GM23338 (cell line): ENCODE measurements around the gene CHRNA10. TPM values are rescaled to one million over a fixed set of nuclear protein-coding genes. Genes with fewer than 3 reads are reported as not detected.

ENCODE experiments used
- ATAC-seq: fragments of 200-7000 bp; cut with Tn5 transposase; 3 replicates; pipeline ENCODE4 v1.9.1; 2020
- DNase-seq: peaks from one replicate; pipeline ENCODE4 v3.0.0-alpha.2; 2015; ENCODE audit warnings: low spot score
- H2AFZ ChIP-seq: fragments of 200-600 bp; sonication (generic); 2 replicates; pipeline ENCODE4 v1.8.0; 2016; ENCODE audit warnings: antibody characterized with exemption, mild to moderate bottlenecking, moderate library complexity
- H3F3A ChIP-seq: fragments of 200-600 bp; sonication (generic); replicated peaks from 2 replicates; pipeline ENCODE4 v1.8.0; 2017; ENCODE audit warnings: antibody characterized with exemption, mixed run types, low read depth
- H3K27ac ChIP-seq: fragments of 200-600 bp; sonication (generic); 2 replicates; pipeline ENCODE4 v1.6.1; 2016; ENCODE audit warnings: low read depth
- H3K27me3 ChIP-seq: fragments of 200-600 bp; sonication (generic); 2 replicates; pipeline ENCODE4 v1.8.0; 2016; ENCODE audit warnings: mild to moderate bottlenecking, mixed run types, moderate library complexity; ENCODE audit not compliant: insufficient read depth
- H3K36me3 ChIP-seq: fragments of 200-600 bp; sonication (generic); 2 replicates; pipeline ENCODE4 v1.8.0; 2016; ENCODE audit warnings: mild to moderate bottlenecking; ENCODE audit not compliant: insufficient read depth
- H3K4me1 ChIP-seq: fragments of 200-600 bp; sonication (generic); 2 replicates; pipeline ENCODE4 v1.8.0; 2016; ENCODE audit warnings: mild to moderate bottlenecking, moderate library complexity; ENCODE audit not compliant: insufficient read depth
- H3K4me2 ChIP-seq: fragments of 200-600 bp; sonication (generic); 2 replicates; pipeline ENCODE4 v1.7.1; 2017; ENCODE audit warnings: mixed run types
- H3K4me3 ChIP-seq: fragments of 200-600 bp; sonication (generic); 2 replicates; pipeline ENCODE4 v1.6.1; 2016; ENCODE audit warnings: mixed run types
- H3K79me2 ChIP-seq: fragments of 200-600 bp; sonication (generic); replicated peaks from 2 replicates; pipeline ENCODE4 v1.8.0; 2017; ENCODE audit warnings: mild to moderate bottlenecking; ENCODE audit not compliant: insufficient read depth
- H3K9me2 ChIP-seq: fragments of 200-600 bp; sonication (generic); 2 replicates; pipeline ENCODE4 v1.8.0; 2017; ENCODE audit not compliant: insufficient read depth
- H4K20me1 ChIP-seq: fragments of 200-600 bp; sonication (generic); replicated peaks from 2 replicates; pipeline ENCODE4 v1.8.0; 2017; ENCODE audit warnings: mild to moderate bottlenecking; ENCODE audit not compliant: insufficient read depth
- H3K27ac Mint-ChIP-seq: 2 replicates; pipeline ENCODE4 v1.8.0; 2020; ENCODE audit warnings: inconsistent platforms, mild to moderate bottlenecking, moderate library complexity, mixed read lengths
- H3K27me3 Mint-ChIP-seq: 3 replicates; pipeline ENCODE4 v1.8.0; 2022; ENCODE audit warnings: low read depth, mild to moderate bottlenecking, moderate library complexity, mixed read lengths, inconsistent platforms; ENCODE audit not compliant: insufficient read depth, poor library complexity
- H3K36me3 Mint-ChIP-seq: 3 replicates; pipeline ENCODE4 v1.8.0; 2021; ENCODE audit warnings: low read depth, mild to moderate bottlenecking, inconsistent platforms, moderate library complexity, mixed read lengths
- H3K4me1 Mint-ChIP-seq: 3 replicates; pipeline ENCODE4 v1.8.0; 2020; ENCODE audit warnings: mild to moderate bottlenecking, inconsistent platforms, mixed read lengths
- H3K4me3 Mint-ChIP-seq: 3 replicates; pipeline ENCODE4 v1.8.0; 2021; ENCODE audit warnings: moderate library complexity, mild to moderate bottlenecking, inconsistent platforms, mixed read lengths
- H3K9me3 Mint-ChIP-seq: 3 replicates; pipeline ENCODE4 v1.8.0; 2020; ENCODE audit warnings: moderate library complexity, mild to moderate bottlenecking, inconsistent platforms, mixed read lengths
- CREB1 ChIP-seq: fragments of 250-450 bp; sonication (Bioruptor Pico); IDR thresholded peaks from 2 replicates; pipeline ENCODE4 v1.5.0; 2020; ENCODE audit warnings: low read depth, mild to moderate bottlenecking, moderate library complexity
- CTCF ChIP-seq, 2 experiments: fragments of 200-600 bp in 1 of 2; sonication (generic) in 1 of 2; conservative IDR thresholded peaks; 2 replicates each; pipeline versions ENCODE4 v1.5.1 to v1.6.1; 2016 to 2017; ENCODE audit warnings: antibody characterized with exemption in 2 of 2, low read depth in 2 of 2, mild to moderate bottlenecking in 2 of 2, moderate library complexity in 1 of 2
- ETS1 ChIP-seq: IDR thresholded peaks from 2 replicates; pipeline ENCODE4 v1.6.1; 2016; ENCODE audit warnings: antibody characterized with exemption
- EZH2 ChIP-seq: fragments of 200-600 bp; sonication (generic); IDR thresholded peaks from one replicate; pipeline ENCODE4 v1.8.0; 2017; ENCODE audit warnings: antibody characterized with exemption, mild to moderate bottlenecking, low read depth; ENCODE audit not compliant: unreplicated experiment
- EZH2phosphoT487 ChIP-seq: fragments of 200-600 bp; sonication (generic); IDR thresholded peaks from one replicate; pipeline ENCODE4 v1.8.1; 2018; ENCODE audit warnings: antibody characterized with exemption; ENCODE audit not compliant: unreplicated experiment
- JUNB ChIP-seq: IDR thresholded peaks from one replicate; pipeline ENCODE4 v1.6.1; 2016; ENCODE audit warnings: antibody characterized with exemption; ENCODE audit not compliant: unreplicated experiment
- REST ChIP-seq: IDR thresholded peaks from one replicate; pipeline ENCODE4 v1.6.1; 2018; ENCODE audit warnings: antibody characterized with exemption; ENCODE audit not compliant: unreplicated experiment
- STAT1 ChIP-seq: IDR thresholded peaks from one replicate; pipeline ENCODE4 v1.6.1; 2016; ENCODE audit warnings: antibody characterized with exemption; ENCODE audit not compliant: unreplicated experiment
- ZNF114 ChIP-seq: fragments of 250-450 bp; sonication (Bioruptor Pico); IDR thresholded peaks from 2 replicates; pipeline ENCODE4 v1.5.0; 2020; ENCODE audit warnings: mild to moderate bottlenecking, moderate library complexity
- ZNF331 ChIP-seq: fragments of 250-450 bp; sonication (Bioruptor Pico); IDR thresholded peaks from 2 replicates; pipeline ENCODE4 v1.5.0; 2020; ENCODE audit warnings: low read depth, mild to moderate bottlenecking, moderate library complexity
- polyA plus RNA-seq: library from polyadenylated mRNA; unstranded; fragments of >200 nt; fragmentation: Nextera tagmentation; extraction: Ambion mirVana; gene quantifications from 2 replicates; pipeline ENCODE4 v1.2.1, GENCODE V29; 2016
- total RNA-seq: library from RNA; depleted of rRNA; stranded (reverse); fragments of >200 nt; shearing (Covaris generic); gene quantifications from 2 replicates; pipeline ENCODE4 v1.2.3, GENCODE V29; 2014

Gene CHRNA10
- total and polyA plus RNA-seq, 2 experiments from 2014 or later, result 0.45 to 1.5 TPM

GRCh38 chr11:3626250-3626960 is 44.8 kb downstream of the CHRNA10 start:
- no peak overlapping the region for H3K27ac Mint-ChIP-seq
- DNase-seq (peak; percentile 41), ATAC-seq (peak; percentile 85)
- no peak overlapping the region for H3K4me2 ChIP-seq
- no peak overlapping the region for H3K4me3 ChIP-seq
- TF ChIP-seq CTCF (conservative IDR thresholded peaks at IDR 0.05; ENCODE audit: low read depth in 2 of 2) (peak; percentile 32 to 69), CREB1 (CRISPR knock-in tag) (no peak)
- H3K36me3 Mint-ChIP-seq, result no peaks in the 10 kb centered on the region; the same call in 2 of the 3 replicates
- no peaks in the 10 kb centered on the region for H4K20me1 ChIP-seq
- H2AFZ ChIP-seq, result no peak overlapping the region
- no peaks in the 10 kb centered on the region; the same call in 2 of the 3 replicates for H3K4me1 Mint-ChIP-seq
- no peaks in the 10 kb centered on the region for H3K36me3 ChIP-seq
- no peaks in the 10 kb centered on the region for H3K9me3 Mint-ChIP-seq
- H3K27me3 Mint-ChIP-seq, result peaks cover 5% of the 10 kb centered on the region
- H3K4me1 ChIP-seq, result no peaks in the 10 kb centered on the region
- no peaks in the 10 kb centered on the region for H3K79me2 ChIP-seq
- no peak overlapping the region for H3K4me3 Mint-ChIP-seq
- H3F3A ChIP-seq, result no peaks in the 10 kb centered on the region
- 0 out of 2 replicates have a peak, but pooled peaks cover 3% of the 10 kb centered on the region for H3K9me2 ChIP-seq
- no peaks in the 10 kb centered on the region for H3K27me3 ChIP-seq
- H3K27ac ChIP-seq, result no peak overlapping the region

GRCh38 chr11:3623767-3624458 is 47.3 kb downstream of the CHRNA10 start:
- Histone ChIP-seq H3K4me2 (no peak overlapping the region), H3K79me2 (no peaks in the 10 kb centered on the region), H3K36me3 (no peaks in the 10 kb centered on the region), H4K20me1 (no peaks in the 10 kb centered on the region), H3K4me1 (no peaks in the 10 kb centered on the region), H3K27me3 (no peaks in the 10 kb centered on the region), H3F3A (no peaks in the 10 kb centered on the region), H3K27ac (no peak overlapping the region), H3K4me3 (no peak overlapping the region), H2AFZ (no peak overlapping the region), H3K9me2 (0 out of 2 replicates have a peak, but pooled peaks cover 3% of the 10 kb centered on the region)
- no peak for ATAC-seq
- no peak overlapping the region for H3K27ac Mint-ChIP-seq
- H3K4me3 Mint-ChIP-seq, result no peak overlapping the region
- H3K4me1 Mint-ChIP-seq, result no peaks in the 10 kb centered on the region; the same call in 2 of the 3 replicates
- DNase-seq, result no peak
- peaks cover 11% of the 10 kb centered on the region for H3K27me3 Mint-ChIP-seq
- no peaks in the 10 kb centered on the region for H3K9me3 Mint-ChIP-seq
- no peaks in the 10 kb centered on the region; the same call in 2 of the 3 replicates for H3K36me3 Mint-ChIP-seq
- no peak for TF ChIP-seq REST
- no peak for TF ChIP-seq CREB1 (CRISPR knock-in tag)
- TF ChIP-seq EZH2, result no peak
- TF ChIP-seq JUNB, result no peak
- no peak for TF ChIP-seq CTCF (conservative IDR thresholded peaks at IDR 0.05; ENCODE audit: low read depth in 2 of 2)
- no peak for TF ChIP-seq ZNF114
- no peak for TF ChIP-seq EZH2phosphoT487
- no peak for TF ChIP-seq ZNF331
- TF ChIP-seq STAT1, result no peak
- TF ChIP-seq ETS1, result no peak
